K562 (cell line): ENCODE measurements around the gene LCLAT1. TPM values are rescaled to one million over a fixed set of nuclear protein-coding genes. Genes with fewer than 3 reads are reported as not detected.

ENCODE experiments used
- AFF4 ChIP-seq: sonication (generic); formaldehyde crosslinking; IDR thresholded peaks from 2 replicates; pipeline ENCODE4 v1.8.0; 2023; ENCODE audit warnings: mild to moderate bottlenecking, missing genetic modification reagents
- DLX4 ChIP-seq: fragments of 250-450 bp; sonication (Bioruptor Pico); IDR thresholded peaks from 2 replicates; pipeline ENCODE4 v1.6.1; 2021; ENCODE audit warnings: mild to moderate bottlenecking
- E2F4 ChIP-seq: sonication (generic); formaldehyde crosslinking; IDR thresholded peaks from 2 replicates; pipeline ENCODE4 v1.8.0; 2022; ENCODE audit warnings: mild to moderate bottlenecking, low read depth, missing genetic modification reagents
- HDAC1 ChIP-seq, 2 experiments: fragments of 450-650 bp; IDR thresholded peaks; 2 replicates each; pipeline ENCODE4 v1.6.1; 2016 to 2017; ENCODE audit warnings: inconsistent platforms in 1 of 2, mild to moderate bottlenecking in 1 of 2, moderate library complexity in 1 of 2
- KDM5B ChIP-seq: fragments of 200-600 bp; sonication (generic); IDR thresholded peaks from 2 replicates; pipeline ENCODE4 v1.6.1; 2012; ENCODE audit warnings: low read depth, mild to moderate bottlenecking, moderate library complexity, low read length, control low read depth, inconsistent platforms; ENCODE audit not compliant: insufficient replicate concordance
- KLF10 ChIP-seq: fragments of 250-450 bp; sonication (Bioruptor Pico); IDR thresholded peaks from 2 replicates; pipeline ENCODE4 v1.6.1; 2021; ENCODE audit warnings: matching md5 sums
- LCOR ChIP-seq: sonication (generic); formaldehyde crosslinking; IDR thresholded peaks from 2 replicates; pipeline ENCODE4 v1.8.0; 2022; ENCODE audit warnings: mild to moderate bottlenecking, missing genetic modification reagents
- MAZ ChIP-seq, 2 experiments: fragments of 450-650 bp in 1 of 2; sonication (generic) in 1 of 2; formaldehyde crosslinking; IDR thresholded peaks in 1 of 2; conservative IDR thresholded peaks in 1 of 2; 2 replicates each; pipeline versions ENCODE4 v1.4.0 to v1.5.0; 2020; ENCODE audit warnings: mild to moderate bottlenecking in 1 of 2, missing genetic modification reagents in 1 of 2
- MBD2 ChIP-seq: sonication (generic); IDR thresholded peaks from 2 replicates; pipeline ENCODE4 v1.6.1; 2016; ENCODE audit warnings: low read depth, borderline replicate concordance
- MCM3 ChIP-seq: fragments of 450-650 bp; IDR thresholded peaks from 2 replicates; pipeline ENCODE4 v1.6.1; 2016
- NCOR1 ChIP-seq: fragments of 450-650 bp; IDR thresholded peaks from 2 replicates; pipeline ENCODE4 v1.6.1; 2016; ENCODE audit warnings: mild to moderate bottlenecking, moderate library complexity
- NFIC ChIP-seq: fragments of 450-650 bp; IDR thresholded peaks from 2 replicates; pipeline ENCODE4 v1.6.1; 2017; ENCODE audit warnings: mild to moderate bottlenecking, inconsistent platforms
- NR2F6 ChIP-seq: fragments of 450-650 bp; formaldehyde crosslinking; IDR thresholded peaks from 2 replicates; pipeline ENCODE4 v1.4.0; 2020; ENCODE audit warnings: mild to moderate bottlenecking
- RBM39 ChIP-seq: fragments of 200-400 bp; formaldehyde crosslinking; optimal IDR thresholded peaks from 2 replicates; pipeline ENCODE3; 2018; ENCODE audit warnings: low read depth, low read length
- SNAPC5 ChIP-seq: fragments of 250-450 bp; sonication (Bioruptor Pico); IDR thresholded peaks from 2 replicates; pipeline ENCODE4 v1.8.0; 2021; ENCODE audit warnings: moderate library complexity, mild to moderate bottlenecking, inconsistent platforms
- SUPT5H ChIP-seq: fragments of 450-650 bp; IDR thresholded peaks from 2 replicates; pipeline ENCODE4 v1.6.1; 2016
- TEAD2 ChIP-seq: fragments of 450-650 bp; IDR thresholded peaks from 2 replicates; pipeline ENCODE4 v1.6.1; 2016; ENCODE audit warnings: missing genetic modification characterization, control low read depth, missing compliant biosample characterization
- TRIM28 ChIP-seq: fragments of 450-650 bp; IDR thresholded peaks from 2 replicates; pipeline ENCODE4 v1.6.1; 2017
- WHSC1 ChIP-seq: IDR thresholded peaks from one replicate; pipeline ENCODE4 v1.6.1; 2012; ENCODE audit warnings: low read length, control low read depth, inconsistent platforms
- ZNF184 ChIP-seq: sonication (generic); formaldehyde crosslinking; IDR thresholded peaks from 2 replicates; pipeline ENCODE4 v1.5.0; 2020; ENCODE audit warnings: missing genetic modification reagents
- ZNF639 ChIP-seq, 2 experiments: fragments of 200-800 bp in 1 of 2; sonication (Bioruptor generic) in 1 of 2; sonication (generic) in 1 of 2; formaldehyde crosslinking in 1 of 2; IDR thresholded peaks in 1 of 2; conservative IDR thresholded peaks in 1 of 2; 2 replicates each; pipeline versions ENCODE4 v1.5.0 to v1.6.1; 2016 to 2020; ENCODE audit warnings: missing compliant biosample characterization in 1 of 2, missing genetic modification characterization in 1 of 2, missing genetic modification reagents in 1 of 2
- polyA plus RNA-seq, 8 experiments: library from polyadenylated mRNA; depleted of rRNA in 4 of 8; stranded (reverse) in 5 of 8; unstranded in 3 of 8; fragments of >200 nt; fragmentation: Nextera tagmentation in 2 of 8; fragmentation: Illumina TruSeq in 1 of 8; extraction: Ambion mirVana in 2 of 8; extraction: Trizol in 1 of 8; gene quantifications; 2 replicates each; pipeline versions ENCODE4 v1.2.1 to v1.2.3, GENCODE V29; 2011 to 2014; ENCODE audit warnings: inconsistent platforms in 1 of 8, missing spikeins in 1 of 8
- total RNA-seq, 7 experiments: library from RNA; depleted of rRNA in 6 of 7; stranded (reverse); fragments of >200 nt in 6 of 7; fragmentation: Illumina TruSeq in 2 of 7; extraction: Trizol in 2 of 7; gene quantifications; 2 replicates each; pipeline versions ENCODE4 v1.2.1 to v1.2.3, GENCODE V29; 2011 to 2021; ENCODE audit warnings: low replicate concordance in 1 of 7

Gene LCLAT1
- total and polyA plus RNA-seq, 9 of the 15 experiments (the other 6 are each of a cell fraction or from before 2014, with no cell fraction given) = 8.9 to 63.3 (median 25.4) TPM

GRCh38 chr2:30661173-30662107 lies 214.4 kb downstream of the LCLAT1 start (continued):
- TF ChIP-seq MAZ (CRISPR knock-in tag; conservative IDR thresholded peaks at IDR 0.05 in 1 of 2, IDR thresholded peaks at IDR 0.05 in 1 of 2) (peak in 1 of 2 experiments; percentile 64; a peak in 2 of 4 replicates), NFIC (peak; percentile 32), KLF10 (CRISPR knock-in tag) (peak; percentile 94), LCOR (CRISPR knock-in tag) (peak; percentile 52; the same call in 1 of the 2 replicates), MBD2 (peak; percentile 71; the same call in 1 of the 2 replicates), SNAPC5 (peak; percentile 92), NR2F6 (CRISPR knock-in tag) (peak; percentile 52; the same call in 1 of the 2 replicates), DLX4 (CRISPR knock-in tag) (peak; percentile 95), TEAD2 (no peak), RBM39 (no peak), ZNF639 (CRISPR knock-in tag; conservative IDR thresholded peaks at IDR 0.05 in 1 of 2, IDR thresholded peaks at IDR 0.05 in 1 of 2) (no peak), HDAC1 (IDR thresholded peaks at IDR 0.05) (no peak), WHSC1 (no peak), MCM3 (no peak), E2F4 (CRISPR knock-in tag) (no peak), ZNF184 (CRISPR knock-in tag) (no peak), KDM5B (peak; percentile 77), NCOR1 (peak; percentile 68), SUPT5H (peak; percentile 92; the same call in 1 of the 2 replicates), AFF4 (CRISPR knock-in tag) (peak; percentile 93; the same call in 1 of the 2 replicates), TRIM28 (no peak)
